SIG-M5 (cell line): Measurements from ENCODE around the gene AP2A1.

Source experiments
- DNase-seq: peaks from one replicate; lab custom pipeline; 2025; lab: John Stamatoyannopoulos, UW

AP2A1 gene

DNA sequence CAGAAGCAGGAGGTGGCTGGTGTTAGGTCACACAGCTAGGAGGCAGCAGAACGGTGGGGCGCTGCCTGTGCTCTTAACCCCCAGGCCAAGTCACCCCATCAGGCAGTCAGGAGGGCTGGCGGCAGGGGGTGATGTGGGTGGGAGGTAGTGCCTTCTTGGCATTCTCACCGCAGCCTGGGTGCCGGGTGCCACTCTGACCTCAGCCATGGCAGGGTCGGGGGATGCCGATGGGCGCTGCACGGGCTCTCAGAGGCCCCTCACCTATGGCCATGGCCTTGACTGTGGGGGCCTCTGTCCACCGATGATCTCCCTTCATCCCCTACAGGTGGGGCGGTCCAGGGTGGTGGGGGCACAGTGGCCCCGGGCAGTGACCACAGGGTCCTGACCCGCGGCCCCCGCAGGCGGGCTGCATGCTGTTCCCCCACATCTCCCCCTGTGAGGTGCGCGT is 89.8 kb downstream of the AP2A1 start:
- DNase-seq, result no peak
